Skin epidermis (tissue), 12 donors: ENCODE measurements around the gene KIF2A.

Source experiments
- H3K27ac ChIP-seq, 21 experiments: fragments of 200-600 bp; sonication (generic) in 11 of 21; one replicate each; pipeline ENCODE4 v1.5.0; 2020; ENCODE audit warnings: mild to moderate bottlenecking in 3 of 21, inconsistent platforms in 2 of 21, moderate library complexity in 2 of 21
- H3K4me3 ChIP-seq, 7 experiments: fragments of 200-600 bp; sonication (generic) in 2 of 7; one replicate each; pipeline ENCODE4 v1.5.0; 2020; ENCODE audit warnings: inconsistent platforms in 2 of 7, mild to moderate bottlenecking in 2 of 7, moderate library complexity in 1 of 7

The KIF2A gene

GRCh38 chr5:62326302-62326701, 20.3 kb downstream of the KIF2A start:
- Histone ChIP-seq H3K4me3 (no peak overlapping the region), H3K27ac (no peak overlapping the region)

- H3K4me3 ChIP-seq: no peak overlapping the region
- no peak overlapping the region for H3K27ac ChIP-seq
Observed at GRCh38 chr5:62326702-62327101, 20.7 kb downstream of the KIF2A start.

- no peak overlapping the region for H3K4me3 ChIP-seq
- H3K27ac ChIP-seq: no peak overlapping the region
Observed at GRCh38 chr5:62327138-62328053, 21.4 kb downstream of the KIF2A start.

- H3K4me3 ChIP-seq: no peak overlapping the region
- no peak overlapping the region for H3K27ac ChIP-seq
Observed at GRCh38 chr5:62328772-62329491, 22.9 kb downstream of the KIF2A start.

- no peak overlapping the region for H3K27ac ChIP-seq
- H3K4me3 ChIP-seq: no peak overlapping the region
Observed at GRCh38 chr5:62330302-62330701, 24.3 kb downstream of the KIF2A start.

GRCh38 chr5:62331921-62332320, 25.9 kb downstream of the KIF2A start:
- Histone ChIP-seq H3K4me3 (no peak overlapping the region), H3K27ac (no peak overlapping the region)

GRCh38 chr5:62333250-62333794, 27.3 kb downstream of the KIF2A start:
- Histone ChIP-seq H3K27ac (no peak overlapping the region), H3K4me3 (no peak overlapping the region)

GRCh38 chr5:62334082-62334481, 28.1 kb downstream of the KIF2A start:
- Histone ChIP-seq H3K4me3 (no peak overlapping the region), H3K27ac (no peak overlapping the region)

GRCh38 chr5:62340392-62340791, 34.4 kb downstream of the KIF2A start:
- Histone ChIP-seq H3K4me3 (no peak overlapping the region), H3K27ac (no peak overlapping the region)

GRCh38 chr5:62340979-62341378, 35.0 kb downstream of the KIF2A start:
- H3K4me3 ChIP-seq: no peak overlapping the region
- H3K27ac ChIP-seq: no peak overlapping the region

GRCh38 chr5:62341783-62342475, 35.9 kb downstream of the KIF2A start:
- Histone ChIP-seq H3K27ac (peak overlapping the region in 2 of 21 experiments; percentile 25 to 64), H3K4me3 (no peak overlapping the region)

GRCh38 chr5:62342476-62342837, 36.5 kb downstream of the KIF2A start:
- Histone ChIP-seq H3K27ac (peak overlapping the region in 2 of 21 experiments; percentile 25 to 64), H3K4me3 (no peak overlapping the region)

GRCh38 chr5:62343428-62343827, 37.4 kb downstream of the KIF2A start:
- Histone ChIP-seq H3K4me3 (no peak overlapping the region), H3K27ac (no peak overlapping the region)

GRCh38 chr5:62346748-62347147, 40.7 kb downstream of the KIF2A start:
- H3K4me3 ChIP-seq: no peak overlapping the region
- H3K27ac ChIP-seq: no peak overlapping the region

- H3K4me3 ChIP-seq: no peak overlapping the region
Observed at GRCh38 chr5:62347928-62348327, 41.9 kb downstream of the KIF2A start.

GRCh38 chr5:62348723-62349481, 42.9 kb downstream of the KIF2A start:
- Histone ChIP-seq H3K27ac (no peak overlapping the region), H3K4me3 (no peak overlapping the region)

More at GRCh38 chr5:62347928-62348327, 41.9 kb downstream of the KIF2A start:
- no peak overlapping the region for H3K27ac ChIP-seq

- no peak overlapping the region for H3K4me3 ChIP-seq
- H3K27ac ChIP-seq: no peak overlapping the region
Observed at GRCh38 chr5:62354028-62354874, 48.2 kb downstream of the KIF2A start.

- H3K4me3 ChIP-seq: no peak overlapping the region
- no peak overlapping the region for H3K27ac ChIP-seq
Observed at GRCh38 chr5:62362701-62363100, 56.7 kb downstream of the KIF2A start.

GRCh38 chr5:62369039-62369438, 63.0 kb downstream of the KIF2A start:
- Histone ChIP-seq H3K27ac (no peak overlapping the region), H3K4me3 (no peak overlapping the region)
